ENCODE data around the gene RCE1. TPM values are rescaled to one million over a fixed set of nuclear protein-coding genes. Genes with fewer than 3 reads are reported as not detected.

RCE1 gene
- total RNA-seq, 4 donors from 2014 or later, result 6.6 to 57.7 (median 38.0) TPM

DNA sequence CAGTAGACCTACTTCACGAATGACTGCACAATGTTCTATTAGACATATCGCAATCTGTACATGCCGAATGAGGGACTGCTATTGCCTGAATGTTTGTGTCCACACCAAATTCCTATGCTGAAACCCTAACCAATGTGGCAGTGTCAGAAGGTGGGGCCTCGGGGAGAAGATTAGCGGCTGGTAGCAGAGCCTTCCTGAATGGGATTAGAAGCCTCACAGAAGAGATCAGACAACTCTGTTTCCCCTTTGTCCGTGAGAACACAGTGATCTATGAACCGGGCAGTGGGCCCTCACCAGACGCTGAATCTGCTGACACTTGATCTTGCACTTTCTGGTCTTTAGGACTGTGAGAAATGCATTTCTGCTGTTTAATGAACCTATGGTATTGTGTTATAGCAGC lies 46.7 kb downstream of the RCE1 start:
- Histone ChIP-seq H3K9me3 (no peaks in the 10 kb centered on the region), H3K36me3 (no peaks in the 10 kb centered on the region), H3K27ac (no peak overlapping the region), H3K4me1 (no peaks in the 10 kb centered on the region), H3K27me3 (no peaks in the 10 kb centered on the region), H3K4me3 (no peak overlapping the region)
- no peak for DNase-seq
- TF ChIP-seq POLR2A (IDR thresholded peaks at IDR 0.05), result no peak
- TF ChIP-seq, protein P1, sequence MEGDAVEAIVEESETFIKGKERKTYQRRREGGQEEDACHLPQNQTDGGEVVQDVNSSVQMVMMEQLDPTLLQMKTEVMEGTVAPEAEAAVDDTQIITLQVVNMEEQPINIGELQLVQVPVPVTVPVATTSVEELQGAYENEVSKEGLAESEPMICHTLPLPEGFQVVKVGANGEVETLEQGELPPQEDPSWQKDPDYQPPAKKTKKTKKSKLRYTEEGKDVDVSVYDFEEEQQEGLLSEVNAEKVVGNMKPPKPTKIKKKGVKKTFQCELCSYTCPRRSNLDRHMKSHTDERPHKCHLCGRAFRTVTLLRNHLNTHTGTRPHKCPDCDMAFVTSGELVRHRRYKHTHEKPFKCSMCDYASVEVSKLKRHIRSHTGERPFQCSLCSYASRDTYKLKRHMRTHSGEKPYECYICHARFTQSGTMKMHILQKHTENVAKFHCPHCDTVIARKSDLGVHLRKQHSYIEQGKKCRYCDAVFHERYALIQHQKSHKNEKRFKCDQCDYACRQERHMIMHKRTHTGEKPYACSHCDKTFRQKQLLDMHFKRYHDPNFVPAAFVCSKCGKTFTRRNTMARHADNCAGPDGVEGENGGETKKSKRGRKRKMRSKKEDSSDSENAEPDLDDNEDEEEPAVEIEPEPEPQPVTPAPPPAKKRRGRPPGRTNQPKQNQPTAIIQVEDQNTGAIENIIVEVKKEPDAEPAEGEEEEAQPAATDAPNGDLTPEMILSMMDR (IDR thresholded peaks at IDR 0.05), result no peak

DNA sequence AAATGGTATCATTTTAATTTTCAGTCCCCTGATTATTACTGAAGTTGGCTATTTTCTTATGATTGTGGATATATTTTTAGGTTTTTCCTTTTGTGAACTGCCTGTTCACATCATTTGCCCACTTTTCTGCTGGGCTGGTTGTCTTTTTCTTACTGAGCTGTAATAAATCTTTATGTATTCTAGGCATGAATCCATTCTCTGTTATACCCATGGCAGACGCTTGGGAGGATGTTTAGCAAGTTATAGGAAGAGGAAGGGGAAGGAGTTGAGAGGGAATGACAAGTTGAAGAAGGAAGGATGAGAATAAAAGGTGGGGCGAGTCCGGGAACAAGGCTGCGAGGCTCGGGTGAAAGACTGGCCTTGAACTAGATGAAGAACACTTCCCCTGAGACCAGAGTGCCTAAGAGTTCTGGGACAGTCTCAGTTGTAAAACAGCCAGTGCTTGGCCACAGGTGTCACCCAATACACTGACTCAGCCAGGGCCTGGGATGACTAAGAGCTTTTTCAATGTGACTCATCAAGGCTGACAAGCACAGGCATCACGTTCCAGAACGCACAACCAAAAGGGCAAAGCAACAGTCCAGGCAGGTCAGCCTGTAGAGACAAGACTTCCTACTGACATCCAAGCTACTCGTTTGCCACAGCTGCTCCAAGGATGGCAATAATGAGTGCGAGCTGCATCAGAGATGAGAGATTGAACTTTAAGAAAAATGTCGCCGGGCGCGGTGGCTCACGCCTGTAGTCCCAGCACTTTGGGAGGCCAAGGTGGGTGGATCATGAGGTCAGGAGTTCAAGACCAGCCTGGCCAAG lies 48.8 kb downstream of the RCE1 start:
- peak in 2 of 3 donors; percentile 59 to 84 for DNase-seq
- TF ChIP-seq POLR2A (IDR thresholded peaks at IDR 0.05), result no peak
- TF ChIP-seq, protein P1 (IDR thresholded peaks at IDR 0.05), result peak in 2 of 6 experiments; percentile 8
- no peaks in the 10 kb centered on the region for H3K36me3 ChIP-seq
- H3K4me3 ChIP-seq, result no peak overlapping the region
- H3K27me3 ChIP-seq, result no peaks in the 10 kb centered on the region
- H3K9me3 ChIP-seq, result no peaks in the 10 kb centered on the region
- peak overlapping the region in 1 of 4 donors; percentile 35 for H3K27ac ChIP-seq
- H3K4me1 ChIP-seq, result no peaks in the 10 kb centered on the region

DNA sequence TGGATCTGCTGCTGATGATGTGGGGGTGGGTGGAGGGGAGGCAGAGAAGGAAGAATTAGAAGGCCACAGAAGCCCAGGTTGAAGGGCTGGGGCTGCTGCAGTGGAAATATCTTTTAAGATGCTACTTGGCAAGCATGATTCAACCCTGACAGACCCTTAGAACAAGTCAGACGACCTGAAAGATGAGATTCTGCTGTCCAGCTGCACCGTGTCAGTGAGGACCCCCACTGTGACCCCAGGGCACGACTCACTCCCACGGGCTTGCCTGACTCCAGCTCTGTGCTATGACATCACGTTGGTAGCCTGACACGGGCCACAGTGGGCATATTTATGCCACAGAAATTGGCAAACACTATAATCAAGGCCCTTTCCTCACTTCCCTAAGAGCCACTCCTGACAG lies 49.7 kb downstream of the RCE1 start:
- DNase-seq, result no peak
- H3K27ac ChIP-seq, result no peak overlapping the region
- H3K27me3 ChIP-seq, result no peaks in the 10 kb centered on the region
- TF ChIP-seq POLR2A (IDR thresholded peaks at IDR 0.05), result no peak
- TF ChIP-seq, protein P1 (IDR thresholded peaks at IDR 0.05), result no peak
- H3K4me1 ChIP-seq, result no peaks in the 10 kb centered on the region
- H3K9me3 ChIP-seq, result no peaks in the 10 kb centered on the region
- H3K4me3 ChIP-seq, result no peak overlapping the region
- no peaks in the 10 kb centered on the region for H3K36me3 ChIP-seq

DNA sequence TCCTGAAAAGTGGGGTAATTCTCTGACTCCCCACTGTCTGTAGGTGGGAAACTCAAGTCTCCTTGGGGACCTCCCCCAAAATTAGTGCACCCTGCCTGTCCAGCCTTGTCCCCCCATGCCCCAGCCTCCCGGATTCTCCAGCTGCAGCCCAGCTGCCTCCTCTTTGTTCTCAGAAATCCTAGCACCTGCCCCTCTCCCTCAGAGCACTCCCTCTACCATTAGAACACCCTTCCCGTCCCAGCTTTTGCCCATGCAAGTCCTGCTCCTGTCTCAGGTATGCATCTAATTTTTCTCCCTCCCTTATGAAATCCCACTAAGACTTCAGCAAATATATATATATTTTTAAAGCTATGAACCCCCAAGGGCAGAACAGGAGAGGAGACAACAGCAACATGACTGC lies 50.9 kb downstream of the RCE1 start:
- no peaks in the 10 kb centered on the region for H3K9me3 ChIP-seq
- H3K4me3 ChIP-seq, result no peak overlapping the region
- no peak overlapping the region for H3K27ac ChIP-seq
- DNase-seq, result no peak
- H3K36me3 ChIP-seq, result no peaks in the 10 kb centered on the region
- no peaks in the 10 kb centered on the region for H3K27me3 ChIP-seq
- TF ChIP-seq, protein P1 (IDR thresholded peaks at IDR 0.05), result no peak
- no peak for TF ChIP-seq POLR2A (IDR thresholded peaks at IDR 0.05)
- no peaks in the 10 kb centered on the region for H3K4me1 ChIP-seq

Other genes starting within 250 kb of the RCE1 start
- gene RBM14, start 226.8 kb upstream of the RCE1 start, total RNA-seq, result 10 to 100 TPM; 56.7 to 91.4 (median 74.6) TPM
- gene RBM4, start 204.7 kb upstream of the RCE1 start, total RNA-seq, result 10 to 100 TPM; 64.6 to 90.8 (median 75.3) TPM
- gene RBM4B, start 165.6 kb upstream of the RCE1 start, total RNA-seq, result 10 to 100 TPM; 15.2 to 33.0 (median 21.7) TPM
- 10 to 100 TPM in 2 of 4 donors, 1 to 10 TPM in 2; 1.7 to 23.1 (median 6.0) TPM for gene SPTBN2, start 114.2 kb upstream of the RCE1 start, total RNA-seq
- 1 to 10 TPM; 2.5 to 9.0 (median 4.3) TPM for gene LRFN4, start 13.6 kb downstream of the RCE1 start, total RNA-seq
- 10 to 100 TPM; 15.7 to 88.9 (median 77.2) TPM for gene PC, start 114.9 kb downstream of the RCE1 start, total RNA-seq
- 100 to 1,000 TPM in 2 of 4 donors, 10 to 100 TPM in 2; 81.7 to 439 (median 153) TPM for gene C11orf86, start 131.9 kb downstream of the RCE1 start, total RNA-seq
- 1 to 10 TPM in 2 of 4 donors, not detected in 2; 1.1 to 3.9 TPM for gene SYT12, start 179.7 kb downstream of the RCE1 start, total RNA-seq
- gene RHOD, start 213.4 kb downstream of the RCE1 start, total RNA-seq, result 10 to 100 TPM in 3 of 4 donors, 1 to 10 TPM in 1; 9.9 to 26.3 (median 21.2) TPM